GM21526 (cell line): Measurements from ENCODE around the gene ACSS2.
"Not testable (repeated sequence)": the region's sequence is repeated elsewhere in the genome, so short reads cannot be mapped to it uniquely, and the experiment has no call there.

Source experiments
- ATAC-seq: cut with Tn5 transposase; IDR thresholded peaks from one replicate; pipeline ENCODE4 v1.9.1; 2021; ENCODE audit warnings: moderate library complexity; ENCODE audit not compliant: unreplicated experiment, low FRiP score

ACSS2 gene

DNA sequence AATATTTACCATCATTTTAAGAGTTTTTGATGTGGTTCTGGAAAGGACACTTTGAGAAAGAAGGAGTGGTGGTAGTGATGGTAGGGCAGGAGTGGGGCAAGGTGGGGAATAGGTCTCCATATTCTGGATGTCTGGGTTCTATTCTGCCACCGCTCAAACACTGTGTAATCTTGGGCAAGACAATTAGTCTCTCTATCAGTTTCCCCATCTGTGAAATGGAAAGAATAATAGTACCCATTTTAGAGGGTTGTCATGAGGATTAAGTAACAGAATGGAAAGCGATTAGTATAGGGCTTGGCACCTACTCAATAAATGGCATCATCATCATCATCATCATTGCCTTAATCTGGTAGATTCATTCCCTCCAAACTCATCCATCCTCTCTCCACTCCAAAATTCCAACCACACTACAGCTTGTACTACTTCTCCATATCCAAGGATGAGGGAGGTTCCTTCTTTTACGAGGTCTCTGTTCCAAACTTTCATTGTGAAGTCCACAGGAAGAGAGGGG lies 2.8 kb upstream of the ACSS2 start:
- ATAC-seq = no peak

DNA sequence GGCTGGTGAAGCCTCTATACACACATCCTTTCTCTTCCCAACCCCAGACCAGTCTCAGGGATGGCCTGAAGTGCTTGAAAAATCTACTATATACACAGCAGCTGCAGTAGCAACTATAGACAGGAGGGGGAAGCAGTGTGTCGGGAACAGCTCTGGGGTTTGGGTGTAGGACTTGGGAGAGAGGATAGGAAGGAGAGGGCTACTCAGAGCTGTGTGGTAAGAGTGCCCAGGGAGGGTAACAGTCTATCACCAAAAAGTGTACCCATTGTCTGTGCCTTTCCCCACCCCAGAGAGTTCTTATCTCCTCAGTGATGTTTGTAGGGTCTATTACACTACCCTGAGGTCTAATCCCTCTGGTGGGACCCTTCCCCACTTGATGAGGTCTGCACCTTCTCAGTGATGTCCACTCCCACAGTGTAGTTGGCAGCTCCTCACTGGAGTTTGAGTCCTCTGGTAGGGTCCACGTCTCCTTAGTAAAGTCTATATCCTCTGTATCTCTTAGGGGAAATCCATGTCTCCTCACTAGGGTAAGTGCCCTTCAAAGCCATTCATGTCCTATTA lies 2.2 kb upstream of the ACSS2 start:
- ATAC-seq = no peak

DNA sequence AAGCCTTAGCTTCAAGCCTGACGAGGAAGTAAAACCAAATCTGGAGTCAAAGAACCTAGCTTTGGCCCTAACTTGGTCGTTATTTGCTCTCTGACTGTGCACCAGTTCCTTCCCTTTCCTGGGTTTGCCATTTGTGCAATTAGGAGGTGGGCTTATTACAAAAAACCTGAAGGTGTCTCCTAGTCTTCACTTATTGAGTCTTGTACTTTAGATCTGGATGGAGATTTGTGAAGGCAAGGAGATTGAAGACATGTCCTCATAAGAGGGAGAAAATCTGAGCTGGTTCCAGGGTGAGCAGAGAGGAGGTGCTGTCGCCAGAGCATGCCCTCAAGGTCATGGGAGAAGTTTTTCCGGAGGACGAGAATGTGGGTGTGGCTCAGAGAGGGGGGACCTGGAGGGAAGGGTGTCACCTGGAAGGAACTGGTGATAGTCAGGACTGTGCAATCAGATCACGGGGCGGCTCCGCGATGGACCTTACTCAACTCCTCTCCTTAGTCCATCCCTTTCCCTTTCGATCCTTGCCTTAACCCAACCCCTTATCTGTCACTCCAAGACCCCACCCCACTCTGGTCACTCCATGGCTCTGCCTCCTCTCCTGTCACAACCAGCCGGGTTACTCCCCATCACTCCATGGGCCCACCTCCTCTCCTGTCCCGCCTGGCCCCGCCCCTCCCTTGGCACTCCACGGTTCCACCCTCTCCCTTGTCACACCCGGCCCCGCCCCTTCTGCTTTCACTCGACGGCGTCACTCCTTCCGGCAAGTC lies 588 bp upstream of the ACSS2 start:
- ATAC-seq = peak; percentile 16

DNA sequence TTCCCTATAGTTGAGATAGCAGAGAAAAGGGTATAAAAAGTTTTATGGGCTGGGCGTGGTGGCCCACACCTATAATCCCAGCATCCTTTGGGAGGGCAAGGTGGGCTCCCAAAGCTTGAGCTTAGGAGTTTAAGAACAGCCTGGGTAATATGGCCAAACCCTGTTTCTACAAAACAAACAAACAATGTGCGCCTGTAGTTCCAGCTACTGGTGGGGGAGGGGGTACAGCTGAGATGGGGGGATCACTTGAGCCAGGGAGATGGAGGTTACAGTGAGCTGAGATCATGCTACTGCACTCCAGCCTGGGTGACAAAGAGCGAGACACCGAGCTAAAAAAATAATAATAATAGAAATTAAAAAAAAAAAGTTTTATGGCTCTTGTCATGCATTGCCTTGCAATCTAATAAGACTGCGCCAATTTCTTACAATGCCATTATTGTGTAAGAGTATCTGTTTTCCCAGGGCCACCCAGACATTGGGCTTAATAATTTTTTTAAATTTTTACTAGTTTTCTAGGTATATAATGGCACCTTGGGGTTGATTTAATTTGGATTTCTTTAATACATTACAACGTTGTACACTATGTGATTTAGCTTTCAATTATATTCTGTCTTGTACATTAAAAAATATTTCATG lies 3.9 kb downstream of the ACSS2 start:
- ATAC-seq = no peak

DNA sequence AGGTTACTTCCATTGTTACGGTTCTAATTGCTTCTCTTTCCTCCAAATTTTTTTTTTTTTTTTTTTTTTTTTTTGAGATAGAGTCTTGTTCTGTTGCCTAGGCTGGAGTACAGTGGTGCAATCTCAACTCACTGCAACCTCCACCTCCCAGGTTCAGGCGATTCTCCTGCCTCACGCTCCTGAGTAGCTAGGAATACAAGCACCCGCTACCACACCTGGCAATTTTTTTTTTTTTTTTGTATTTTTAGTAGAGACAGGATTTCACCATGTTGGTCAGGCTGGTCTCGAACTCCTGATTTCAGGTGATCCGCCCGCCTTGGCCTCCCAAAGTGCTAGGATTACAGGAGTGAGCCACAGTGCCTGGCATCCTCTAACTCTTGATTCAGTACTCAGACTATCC lies 4.6 kb downstream of the ACSS2 start:
- not testable (repeated sequence) for ATAC-seq

DNA sequence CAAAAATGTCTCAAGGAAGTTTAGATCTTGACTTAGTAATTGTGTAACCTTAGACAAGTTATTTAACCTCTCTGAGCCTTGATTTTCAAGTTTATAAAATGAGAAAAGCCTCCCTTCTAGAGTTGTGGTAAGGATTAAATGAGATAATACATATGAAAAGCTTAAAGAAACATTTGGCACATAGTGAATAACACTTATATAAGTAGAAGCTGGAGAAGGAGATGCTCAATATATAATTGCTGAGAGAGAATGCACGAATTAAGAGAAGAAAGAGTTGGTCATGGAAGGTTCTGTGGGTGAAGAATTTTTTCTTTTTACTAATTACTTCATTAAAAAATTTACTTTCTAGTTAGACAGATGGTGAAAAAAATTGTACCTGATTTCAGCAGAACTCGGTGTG lies 5.3 kb downstream of the ACSS2 start:
- ATAC-seq = no peak

DNA sequence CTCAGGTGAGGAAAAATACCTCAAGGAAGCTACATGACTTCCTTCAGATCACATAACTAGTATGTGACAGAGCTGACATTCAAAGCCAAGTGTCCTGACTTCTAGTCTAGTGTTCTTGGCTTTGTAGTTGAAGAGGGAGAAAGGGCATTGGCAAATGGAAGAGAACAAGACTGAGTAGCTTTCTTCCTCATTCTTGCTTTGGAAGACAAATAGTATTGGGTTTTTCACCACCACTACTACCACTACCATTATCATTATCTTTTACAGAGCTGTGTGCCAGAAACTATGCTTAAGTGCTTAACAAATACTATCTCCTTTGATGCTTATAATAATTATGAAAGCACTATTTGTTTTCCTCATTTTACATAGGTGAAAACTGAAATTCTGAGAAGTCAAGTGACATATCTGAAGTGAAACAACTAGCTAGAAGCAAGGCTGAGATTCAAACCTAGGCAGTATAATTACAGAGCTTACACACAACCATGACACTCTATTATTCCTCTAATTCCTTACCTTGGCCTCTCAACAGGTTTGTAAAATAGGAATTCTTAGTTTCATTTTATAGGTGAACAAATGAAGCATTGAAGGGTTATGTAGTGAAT lies 6.8 kb downstream of the ACSS2 start:
- ATAC-seq = no peak

DNA sequence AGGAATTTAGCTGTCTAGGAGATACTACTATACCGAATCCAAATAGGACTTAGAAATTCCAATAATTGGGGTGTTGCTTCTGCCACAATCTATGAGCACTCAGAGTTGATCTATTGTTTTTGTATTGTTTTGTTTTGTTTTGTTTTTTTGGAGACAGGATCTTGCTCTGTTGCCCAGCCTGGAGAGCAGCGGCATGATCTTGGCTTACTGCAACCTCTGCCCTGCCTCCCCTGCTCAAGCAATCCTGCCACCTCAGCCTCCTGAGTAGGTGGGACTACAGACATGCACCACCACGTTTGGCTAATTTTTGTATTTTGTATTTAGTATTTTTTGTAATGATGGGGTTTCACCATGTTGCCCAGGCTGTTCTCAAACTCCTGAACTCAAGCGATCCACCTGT lies 7.4 kb downstream of the ACSS2 start:
- no peak for ATAC-seq

DNA sequence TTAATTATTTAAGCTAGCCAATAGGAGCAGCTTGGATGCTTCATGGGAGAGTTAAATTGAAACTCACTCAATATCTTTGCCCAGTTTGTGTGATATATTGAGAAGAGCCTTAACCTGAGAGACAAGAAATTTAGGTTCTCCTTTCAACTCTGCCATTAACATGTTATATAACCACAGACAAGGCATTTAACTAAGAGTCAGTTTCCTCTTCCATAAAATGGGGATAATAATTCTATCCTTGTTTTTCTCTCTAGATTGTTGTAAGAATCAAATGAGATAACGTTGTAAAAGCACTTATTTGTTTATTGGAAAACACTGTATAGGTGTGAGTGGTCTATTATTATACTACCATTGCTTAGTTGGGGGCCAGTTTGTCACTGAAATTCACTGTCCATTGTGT lies 7.8 kb downstream of the ACSS2 start:
- no peak for ATAC-seq

DNA sequence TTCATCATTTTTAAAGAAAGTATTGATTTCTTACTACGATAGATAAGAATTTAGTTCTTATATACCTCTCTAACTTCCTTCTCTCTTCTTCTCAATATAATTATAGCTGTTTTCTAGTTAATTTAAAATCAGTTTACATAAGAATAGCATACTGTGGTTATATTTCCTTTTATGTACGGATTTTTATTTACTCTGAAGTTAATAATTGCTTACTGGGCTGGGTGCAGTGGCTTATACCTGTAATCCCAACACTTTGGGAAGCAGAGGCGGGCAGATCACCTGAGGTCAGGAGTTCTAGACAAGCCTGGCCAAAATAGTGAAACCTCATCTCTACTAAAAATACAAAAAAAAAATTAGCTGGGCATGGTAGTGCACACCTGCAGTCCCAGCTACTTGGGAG lies 9.7 kb downstream of the ACSS2 start:
- ATAC-seq = no peak

DNA sequence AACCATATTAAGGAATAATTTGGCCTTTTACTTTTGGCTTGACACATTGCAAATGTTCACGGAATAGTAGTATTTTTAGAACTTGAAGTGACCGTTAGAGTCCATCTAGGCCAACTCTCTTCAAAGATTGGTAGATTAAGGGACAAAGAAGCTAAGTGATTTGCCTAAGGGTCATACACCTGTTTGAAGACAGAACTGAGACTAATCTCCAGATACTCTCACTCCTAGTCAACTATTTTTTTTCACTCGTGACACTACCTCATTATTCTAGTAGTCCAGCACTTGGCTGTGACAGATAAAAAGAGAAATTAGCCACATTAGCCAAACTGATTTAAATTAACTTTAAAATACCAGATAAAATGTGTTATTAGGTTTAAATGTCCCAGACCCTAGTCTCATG lies 10.6 kb downstream of the ACSS2 start:
- ATAC-seq = peak; percentile 64

DNA sequence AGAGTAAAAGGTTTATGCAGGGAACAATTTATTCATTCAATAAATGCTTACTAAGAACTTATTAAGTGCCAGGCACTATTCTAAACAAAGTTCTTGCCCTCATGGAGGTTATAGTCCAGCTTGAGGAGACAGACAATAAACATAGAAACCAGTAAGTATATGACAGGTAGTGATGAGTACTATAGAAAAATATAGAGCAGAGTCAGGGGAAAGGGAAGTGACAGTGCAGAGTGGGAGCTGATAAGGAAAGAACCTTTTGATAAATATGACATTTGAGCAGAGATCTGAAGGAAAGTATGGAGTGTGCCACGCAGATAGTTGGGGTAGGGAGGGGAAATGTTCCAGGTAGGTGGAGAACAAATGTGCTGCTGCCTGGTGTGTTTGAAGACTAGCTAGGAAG lies 12.1 kb downstream of the ACSS2 start:
- ATAC-seq = no peak

DNA sequence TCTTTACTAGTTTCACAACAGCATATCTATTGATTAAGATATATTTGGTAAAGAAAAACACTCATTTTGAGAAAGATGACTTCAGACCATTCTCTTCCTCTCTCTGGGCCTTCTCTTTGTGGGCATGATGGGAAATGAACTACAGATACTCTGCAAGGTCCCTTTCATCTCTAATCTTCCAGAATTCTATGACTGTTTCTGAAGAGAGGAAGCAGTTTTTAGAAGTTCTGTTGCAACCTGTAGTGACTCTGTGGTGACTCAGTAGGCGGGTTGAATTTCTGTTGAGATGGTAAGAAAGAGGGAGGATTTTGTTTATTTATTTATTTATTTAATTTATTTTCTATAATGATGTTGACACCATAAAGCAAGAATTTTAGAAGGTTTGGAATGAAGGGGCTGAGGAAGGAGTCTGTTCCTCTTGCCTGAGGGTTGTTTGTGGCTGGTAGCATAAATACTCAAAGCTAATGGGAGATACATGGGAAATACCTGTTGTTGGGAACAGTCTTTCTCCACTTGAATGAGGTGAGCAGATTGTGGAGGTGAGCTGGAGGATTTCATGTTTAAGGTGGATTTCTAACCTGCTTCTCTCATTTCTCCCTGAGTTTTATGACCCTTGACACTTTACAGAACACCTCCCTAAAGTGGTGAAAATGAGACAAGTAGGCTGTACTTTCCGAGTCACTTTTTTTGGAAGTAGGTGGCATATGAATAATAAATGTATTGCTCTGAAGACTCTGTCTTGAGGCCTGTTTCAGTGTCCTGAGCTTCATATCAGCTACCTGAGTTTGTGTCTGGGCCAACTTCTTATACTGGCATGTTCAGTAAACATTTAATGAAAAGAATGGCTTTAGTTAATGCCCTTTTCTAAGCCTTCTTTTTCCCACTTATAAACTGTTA lies 15.0 kb downstream of the ACSS2 start:
- ATAC-seq = no peak

DNA sequence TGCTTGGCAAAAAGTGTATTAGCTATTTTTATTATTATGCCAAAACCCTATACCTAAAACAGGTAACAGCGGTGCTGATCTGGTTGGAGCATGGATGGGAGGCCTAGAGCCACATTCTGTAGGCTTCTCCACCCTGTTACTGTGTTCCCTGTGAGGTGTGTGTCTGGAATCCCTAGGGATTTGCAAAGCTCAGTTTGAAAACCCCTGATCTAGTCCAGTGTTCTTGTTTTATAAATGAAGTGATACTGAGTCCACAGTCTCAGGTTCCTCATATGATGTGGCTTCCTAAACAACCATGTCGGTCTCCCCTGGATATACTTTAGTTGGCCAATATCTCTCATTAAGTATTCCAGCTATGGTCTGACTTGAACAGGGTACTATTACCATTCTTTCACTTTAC lies 16.3 kb downstream of the ACSS2 start:
- ATAC-seq = no peak

DNA sequence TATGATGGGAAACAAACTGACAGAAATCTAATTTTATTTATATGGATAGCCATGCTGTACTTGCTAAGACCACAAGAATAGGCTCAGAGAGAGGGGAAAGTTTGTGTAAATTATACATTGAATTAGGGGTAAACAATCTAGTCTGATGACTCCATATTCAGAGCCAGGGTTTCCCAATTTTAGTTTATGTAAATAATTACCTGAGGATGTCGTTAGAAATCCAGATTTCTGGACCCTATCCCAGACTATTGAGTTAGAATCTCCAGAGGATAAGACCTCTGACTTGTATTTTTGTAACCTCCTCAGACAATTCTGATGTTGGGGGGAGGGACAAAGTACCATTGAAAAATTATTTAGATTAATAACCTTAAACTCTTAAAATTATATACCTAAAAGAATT lies 18.3 kb downstream of the ACSS2 start:
- ATAC-seq = no peak

DNA sequence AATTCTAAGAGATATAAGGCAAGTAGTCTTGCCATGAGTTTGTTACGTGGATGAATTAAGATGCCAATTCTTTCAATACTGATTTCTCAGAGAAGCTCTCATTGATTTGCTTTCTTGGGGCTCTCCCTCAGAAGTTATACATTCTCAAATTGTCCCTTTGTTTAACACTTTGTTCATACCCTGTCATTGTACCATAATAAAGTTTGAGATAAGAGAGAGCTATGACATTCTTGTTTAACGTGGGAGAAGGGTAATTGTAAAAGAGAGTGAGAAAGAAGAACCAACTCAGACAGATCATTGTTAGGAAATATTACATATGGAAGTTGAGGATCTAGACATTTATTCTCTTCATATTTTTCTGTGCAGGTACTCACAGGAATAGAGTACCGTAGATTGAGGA lies 19.1 kb downstream of the ACSS2 start:
- no peak for ATAC-seq

DNA sequence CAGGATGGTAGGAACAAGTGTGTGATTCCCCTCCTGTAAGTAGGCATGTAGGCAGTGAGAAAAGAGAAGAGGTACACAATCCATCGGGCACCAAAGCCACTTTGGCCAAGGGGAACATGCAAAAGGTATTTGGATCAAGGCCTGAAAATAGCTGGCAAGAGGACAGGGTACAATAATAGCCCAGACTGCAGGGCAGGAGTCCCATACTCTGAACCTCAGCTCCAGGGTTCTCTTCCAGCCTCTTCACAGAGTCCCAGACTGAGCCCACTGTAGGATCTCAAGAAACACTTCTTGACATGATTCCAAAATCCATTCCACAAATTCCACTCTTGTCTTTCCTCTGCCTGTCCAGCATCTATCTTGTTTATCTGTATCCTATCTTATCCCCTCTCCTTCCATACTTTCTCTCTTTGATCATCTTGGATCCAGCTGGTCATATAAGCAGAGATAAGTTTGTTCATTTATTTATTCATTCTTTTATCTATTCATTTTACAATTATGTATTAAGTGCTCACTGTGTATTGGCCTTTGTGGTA lies 19.7 kb downstream of the ACSS2 start:
- ATAC-seq = no peak

DNA sequence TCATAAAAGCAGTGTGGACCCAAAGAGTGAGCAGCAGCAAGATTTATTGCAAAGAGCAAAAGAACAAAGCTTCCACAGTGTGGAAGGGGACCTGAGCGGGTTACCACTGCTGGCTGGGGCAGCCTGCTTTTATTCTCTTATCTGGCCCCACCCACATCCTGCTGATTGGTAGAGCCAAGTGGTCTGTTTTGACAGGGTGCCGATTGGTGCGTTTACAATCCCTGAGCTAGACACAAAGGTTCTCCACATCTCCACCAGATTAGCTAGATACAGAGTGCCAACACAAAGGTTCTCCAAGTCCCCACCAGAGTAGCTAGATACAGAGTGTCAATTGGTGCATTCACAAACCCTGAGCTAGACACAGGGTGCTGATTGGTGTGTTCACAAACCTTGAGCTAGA lies 21.7 kb downstream of the ACSS2 start:
- not testable (repeated sequence) for ATAC-seq

DNA sequence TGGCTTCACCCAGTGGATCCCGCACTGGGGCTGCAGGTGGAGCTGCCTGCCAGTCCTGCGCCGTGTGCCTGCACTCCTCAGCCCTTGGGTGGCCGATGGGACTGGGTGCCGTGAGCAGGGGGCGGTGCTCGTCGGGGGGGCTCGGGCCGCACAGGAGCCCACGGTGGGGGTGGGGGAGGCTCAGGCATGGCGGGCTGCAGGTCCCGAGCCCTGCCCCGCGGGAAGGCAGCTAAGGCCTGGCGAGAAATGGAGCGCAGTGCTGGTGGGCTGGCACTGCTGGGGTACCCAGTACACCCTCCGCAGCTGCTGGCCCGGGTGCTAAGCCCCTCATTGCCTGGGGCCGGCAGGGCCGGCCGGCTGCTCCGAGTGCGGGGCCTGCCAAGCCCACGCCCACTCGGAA lies 22.3 kb downstream of the ACSS2 start:
- not testable (repeated sequence) for ATAC-seq

DNA sequence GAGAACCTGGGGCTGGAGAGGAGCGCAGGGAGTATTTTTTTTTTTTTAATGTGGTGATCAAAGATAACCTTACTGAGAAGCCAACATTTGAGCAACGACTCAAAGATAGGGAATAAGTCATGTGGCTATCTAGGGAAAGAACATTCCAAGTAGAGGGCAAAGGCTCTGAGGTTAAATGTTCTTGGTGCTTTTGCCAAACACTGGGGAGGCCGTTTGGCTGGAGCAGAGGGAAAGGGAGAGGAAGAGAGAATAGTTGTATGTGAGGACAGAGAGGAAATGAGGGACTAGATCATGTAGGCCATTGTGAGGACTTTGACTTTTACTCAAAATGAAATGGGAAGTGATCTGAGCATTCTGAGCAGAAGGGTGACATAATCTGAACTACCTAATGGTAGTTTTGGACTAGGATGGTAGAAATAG lies 27.8 kb downstream of the ACSS2 start:
- no peak for ATAC-seq
